Common myeloid progenitor, CD34-positive (primary cell): ENCODE results near the gene PTPN13.

ENCODE experiments used
- CTCF ChIA-PET: fragments of 350-600 bp; sonication (Branson Sonifier 250); formaldehyde crosslinking; loops from one replicate; lab custom pipeline; 2021; ENCODE audit warnings: antibody characterized with exemption; lab: Charles Lee
- POLR2A ChIA-PET: fragments of 350-600 bp; sonication (Branson Sonifier 250); formaldehyde crosslinking; loops from one replicate; lab custom pipeline; 2021; ENCODE audit warnings: antibody characterized with exemption; lab: Charles Lee
- DNase-seq, 3 donors: peaks; one replicate each; pipeline versions ENCODE4 v3.0.0 to v3.0.0-alpha.2; 2013
- H3K27ac ChIP-seq, 2 experiments: 1 replicate in 1 of 2; 2 replicates in 1 of 2; pipeline ENCODE4 v1.7.0; 2013; ENCODE audit warnings: inconsistent platforms in 2 of 2, low read length in 2 of 2, mild to moderate bottlenecking in 2 of 2, low read depth in 1 of 2, moderate library complexity in 1 of 2; ENCODE audit not compliant: severe bottlenecking in 2 of 2, insufficient read depth in 1 of 2, poor library complexity in 1 of 2
- H3K27me3 ChIP-seq, 5 experiments: replicated peaks in 2 of 5; 1 replicate in 3 of 5; 2 replicates in 2 of 5; pipeline versions ENCODE4 v1.6.1 to v1.7.0; 2013; ENCODE audit warnings: low read length in 4 of 5, mild to moderate bottlenecking in 2 of 5, moderate library complexity in 2 of 5, inconsistent platforms in 1 of 5; ENCODE audit not compliant: insufficient read depth in 5 of 5, control insufficient read depth in 4 of 5
- H3K36me3 ChIP-seq, 4 experiments: 1 replicate in 2 of 4; 2 replicates in 2 of 4; pipeline versions ENCODE4 v1.6.1 to v1.7.0; 2013; ENCODE audit warnings: low read length in 3 of 4, control low read depth in 1 of 4, mild to moderate bottlenecking in 1 of 4; ENCODE audit not compliant: control insufficient read depth in 4 of 4, insufficient read depth in 4 of 4
- H3K4me1 ChIP-seq, 4 experiments: 1 replicate in 3 of 4; 2 replicates in 1 of 4; pipeline versions ENCODE4 v1.6.1 to v1.7.1; 2013; ENCODE audit warnings: low read length in 3 of 4, mild to moderate bottlenecking in 3 of 4, control low read depth in 1 of 4, inconsistent platforms in 1 of 4, moderate library complexity in 1 of 4; ENCODE audit not compliant: control insufficient read depth in 4 of 4, insufficient read depth in 4 of 4; ENCODE audit errors: control extremely low read depth in 1 of 4
- H3K4me3 ChIP-seq, 7 experiments: 1 replicate in 4 of 7; 2 replicates in 3 of 7; pipeline versions ENCODE4 v1.5.1 to v1.7.0; 2013; ENCODE audit warnings: mild to moderate bottlenecking in 7 of 7, low read length in 6 of 7, moderate library complexity in 6 of 7, inconsistent platforms in 2 of 7, low read depth in 2 of 7, control low read depth in 1 of 7; ENCODE audit not compliant: insufficient read depth in 4 of 7, control insufficient read depth in 1 of 7; ENCODE audit errors: extremely low read depth in 1 of 7
- H3K9me3 ChIP-seq, 5 experiments: 1 replicate in 4 of 5; 2 replicates in 1 of 5; pipeline versions ENCODE4 v1.6.1 to v1.7.1; 2013; ENCODE audit warnings: low read length in 4 of 5, mild to moderate bottlenecking in 2 of 5, inconsistent platforms in 1 of 5, low read depth in 1 of 5, moderate library complexity in 1 of 5; ENCODE audit not compliant: control insufficient read depth in 4 of 5, insufficient read depth in 2 of 5; ENCODE audit errors: control extremely low read depth in 1 of 5
- WGBS: methylation state at CpG from one replicate; pipeline ENCODE4 v1.1.5; 2013; ENCODE audit not compliant: insufficient coverage; 5-methylcytosine and 5-hydroxymethylcytosine counted together

The PTPN13 gene

DNA sequence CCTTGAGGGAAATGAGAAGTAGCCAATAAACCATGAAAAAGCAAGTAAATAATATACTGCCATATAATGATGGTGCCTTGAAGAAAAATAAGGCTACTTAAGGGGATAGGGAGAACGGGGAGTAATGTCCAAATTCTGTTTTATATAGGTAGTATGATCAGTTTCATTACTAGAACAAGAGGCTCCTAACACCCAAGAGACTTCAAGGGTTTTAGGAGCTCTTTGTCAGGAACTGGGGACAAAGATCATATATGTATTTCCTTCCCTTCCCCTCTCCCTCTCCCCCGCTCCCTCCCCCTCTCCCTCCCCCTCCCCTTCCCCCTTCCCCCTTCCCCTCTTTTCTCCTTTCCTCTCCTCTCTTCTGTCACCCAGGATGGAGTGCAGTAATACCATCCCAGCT, 127.3 kb downstream of the PTPN13 start:
- no peak for DNase-seq
- CTCF ChIA-PET = no interaction called here
- H3K9me3 ChIP-seq = no peaks in the 10 kb centered on the region
- WGBS = no CpG with 5 or more reads among the region's 2 CpGs
- no peak overlapping the region for H3K4me3 ChIP-seq
- H3K27me3 ChIP-seq = no peaks in the 10 kb centered on the region
- no peak overlapping the region for H3K27ac ChIP-seq
- POLR2A ChIA-PET = interaction anchor here (0.6 kb wide), 1 partner anchor 24 kb away, joined by 3 read pairs; no protein-coding TSS in a partner anchor
- peaks cover 0 to 5% (median 0%) of the 10 kb centered on the region in 4 experiments for H3K36me3 ChIP-seq
- no peaks in the 10 kb centered on the region for H3K4me1 ChIP-seq

DNA sequence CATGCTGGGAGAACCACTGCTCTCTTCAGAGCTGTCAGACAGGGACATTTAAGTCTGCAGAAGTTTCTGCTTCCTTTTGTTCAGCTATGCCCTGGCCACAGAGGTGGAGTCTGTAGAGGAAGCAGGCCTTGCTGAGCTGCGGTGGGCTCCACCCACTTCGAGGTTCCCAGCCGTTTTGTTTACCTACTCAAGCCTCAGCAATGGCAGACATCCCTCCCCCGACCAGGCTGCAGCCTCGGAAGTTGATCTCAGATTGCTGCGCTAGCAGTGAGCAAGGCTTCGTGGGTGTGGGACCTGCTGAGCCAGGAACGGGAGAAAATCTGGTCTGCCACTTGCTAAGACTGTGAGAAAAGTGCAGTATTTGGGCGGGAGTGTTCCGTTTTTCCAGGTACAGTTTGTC, 136.2 kb downstream of the PTPN13 start:
- 100% methylated on average over 3 of the region's 10 CpGs for WGBS
- H3K9me3 ChIP-seq = no peaks in the 10 kb centered on the region
- no peak overlapping the region for H3K4me3 ChIP-seq
- DNase-seq = no peak
- ChIA-PET CTCF (no interaction called here), POLR2A (no interaction called here)
- no peaks in the 10 kb centered on the region for H3K27me3 ChIP-seq
- H3K27ac ChIP-seq = no peak overlapping the region
- H3K4me1 ChIP-seq = no peaks in the 10 kb centered on the region
- H3K36me3 ChIP-seq = peaks cover 0 to 3% (median 0%) of the 10 kb centered on the region in 4 experiments

DNA sequence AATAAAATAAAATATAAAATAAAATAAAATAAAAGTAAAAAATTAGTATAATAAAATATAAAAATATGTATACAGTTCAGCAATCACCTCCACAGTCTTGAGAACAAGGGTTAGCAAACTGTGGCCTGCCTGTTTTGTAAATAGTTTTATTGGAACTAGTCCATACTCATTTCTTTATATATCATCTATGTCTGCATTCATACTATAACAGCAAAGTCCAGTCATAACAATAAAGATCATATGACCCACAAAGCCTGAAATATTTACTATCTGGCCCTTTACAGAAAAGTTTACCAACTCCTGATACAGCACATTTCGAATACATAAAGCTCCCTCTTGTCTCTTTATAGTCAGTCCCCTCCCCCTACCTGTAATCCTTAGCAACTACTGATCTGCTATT, 143.1 kb downstream of the PTPN13 start:
- H3K4me3 ChIP-seq = no peak overlapping the region
- CTCF ChIA-PET = interaction anchor here (0.6 kb wide), 1 partner anchor 16 kb away, joined by 4 read pairs; no protein-coding TSS in a partner anchor

DNA sequence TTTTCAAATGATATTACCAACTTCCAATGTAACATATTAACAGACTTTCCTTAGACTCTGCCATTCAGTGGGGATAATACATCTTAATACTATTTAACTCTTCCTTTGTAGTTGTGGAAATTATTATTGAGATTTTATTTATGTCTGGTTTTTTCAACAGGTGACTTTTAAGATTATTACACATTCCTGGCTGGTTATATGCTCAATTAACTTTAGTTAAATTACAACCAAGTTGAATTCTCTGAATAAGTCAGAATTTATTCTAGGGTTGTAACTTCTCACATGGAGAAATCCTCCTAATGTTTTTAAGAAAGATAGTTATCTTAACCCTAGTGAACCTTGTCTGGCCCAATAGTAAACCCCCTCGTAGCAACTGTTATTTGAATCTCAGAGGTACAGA, 147.7 kb downstream of the PTPN13 start:
- CTCF ChIA-PET = no interaction called here
- POLR2A ChIA-PET = no interaction called here
- no peak for DNase-seq
- H3K9me3 ChIP-seq = peaks cover 0 to 11% (median 6%) of the 10 kb centered on the region in 5 experiments
- no peak overlapping the region for H3K4me3 ChIP-seq
- H3K27ac ChIP-seq = no peak overlapping the region
- no peaks in the 10 kb centered on the region for H3K4me1 ChIP-seq
- H3K36me3 ChIP-seq = peaks cover 0 to 2% (median 0%) of the 10 kb centered on the region in 4 experiments
- 82% methylated on average over 1 of the region's 1 CpG for WGBS
- H3K27me3 ChIP-seq = no peaks in the 10 kb centered on the region

More for the DNA sequence above, 143.1 kb downstream of the PTPN13 start:
- WGBS = 83% methylated on average over 1 of the region's 1 CpG
- H3K9me3 ChIP-seq = peaks cover 0 to 11% (median 6%) of the 10 kb centered on the region in 5 experiments
- POLR2A ChIA-PET = no interaction called here
- H3K27me3 ChIP-seq = no peaks in the 10 kb centered on the region
- DNase-seq = no peak
- peaks cover 0 to 3% (median under 1%) of the 10 kb centered on the region in 4 experiments for H3K36me3 ChIP-seq
- H3K27ac ChIP-seq = no peak overlapping the region
- H3K4me1 ChIP-seq = no peaks in the 10 kb centered on the region

DNA sequence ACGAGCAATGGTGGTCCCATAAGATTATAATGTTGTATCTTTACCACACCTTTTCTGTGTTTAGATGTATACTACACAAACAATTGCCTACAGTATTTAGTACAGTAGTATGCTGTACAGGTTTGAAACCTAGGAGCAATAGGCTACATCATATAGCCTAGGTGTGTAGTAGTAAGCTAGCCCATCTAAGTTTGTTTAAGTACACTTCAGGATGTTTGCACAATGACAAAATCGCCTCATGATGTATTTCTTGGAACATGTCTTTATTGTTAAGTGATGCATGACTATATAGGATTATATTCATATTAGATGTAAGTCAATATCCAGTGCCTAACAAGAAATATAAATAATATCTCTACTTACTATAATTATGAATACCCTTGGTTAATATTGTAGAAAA, 150.5 kb downstream of the PTPN13 start:
- no CpG with 5 or more reads among the region's 2 CpGs for WGBS
- CTCF ChIA-PET = no interaction called here
- no peak for DNase-seq
- no peaks in the 10 kb centered on the region for H3K4me1 ChIP-seq
- H3K27me3 ChIP-seq = no peaks in the 10 kb centered on the region
- POLR2A ChIA-PET = no interaction called here
- no peak overlapping the region for H3K4me3 ChIP-seq
- no peaks in the 10 kb centered on the region for H3K36me3 ChIP-seq
- H3K27ac ChIP-seq = no peak overlapping the region
- peaks cover 0 to 10% (median 6%) of the 10 kb centered on the region in 5 experiments for H3K9me3 ChIP-seq

DNA sequence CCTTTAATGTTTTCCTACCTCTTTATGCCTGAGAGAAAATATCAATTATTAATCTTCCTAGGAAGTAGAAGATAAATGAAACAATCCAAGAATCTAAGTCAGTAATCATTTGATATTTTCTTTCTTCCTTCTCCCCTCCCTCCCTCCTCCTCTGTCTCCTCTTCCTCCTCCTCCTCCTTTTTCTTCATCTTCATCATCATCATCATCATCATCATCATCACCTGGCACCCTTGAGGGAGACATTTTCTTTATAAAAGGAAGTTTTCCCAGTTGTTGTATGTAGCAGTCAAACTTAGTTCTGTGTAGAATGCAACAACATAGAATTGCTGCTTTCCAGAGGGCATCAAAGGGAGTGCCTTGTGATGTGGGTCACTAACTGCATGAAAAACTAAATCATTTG, 155.0 kb downstream of the PTPN13 start:
- ChIA-PET POLR2A (no interaction called here), CTCF (no interaction called here)
- no peaks in the 10 kb centered on the region for H3K9me3 ChIP-seq
- no peaks in the 10 kb centered on the region for H3K27me3 ChIP-seq
- H3K27ac ChIP-seq = no peak overlapping the region
- no peak overlapping the region for H3K4me3 ChIP-seq
- no peaks in the 10 kb centered on the region for H3K4me1 ChIP-seq
- peaks cover 0 to 9% (median 0%) of the 10 kb centered on the region in 4 experiments for H3K36me3 ChIP-seq
- DNase-seq = no peak

DNA sequence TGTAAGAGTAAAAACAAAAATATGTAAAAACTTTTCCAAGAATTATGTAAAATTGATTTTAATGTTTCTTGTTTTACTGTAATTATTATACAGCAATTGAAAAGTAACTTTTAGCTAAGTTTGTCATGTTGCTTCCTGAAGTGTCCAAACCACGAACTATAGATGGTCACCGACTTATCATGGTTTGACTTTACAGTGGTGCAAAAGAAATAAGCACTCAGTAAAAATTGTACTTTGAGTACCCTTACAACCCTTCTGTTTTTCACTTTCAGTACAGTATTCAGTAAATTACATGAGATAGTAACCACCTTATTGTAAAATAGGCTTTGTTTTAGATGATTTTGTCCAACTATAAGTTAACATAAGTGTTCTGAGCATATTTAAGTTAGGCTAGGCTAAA, 161.3 kb downstream of the PTPN13 start:
- ChIA-PET POLR2A (no interaction called here), CTCF (no interaction called here)
- H3K27me3 ChIP-seq = no peaks in the 10 kb centered on the region
- no peaks in the 10 kb centered on the region for H3K4me1 ChIP-seq
- H3K27ac ChIP-seq = no peak overlapping the region
- DNase-seq = peak in 2 of 3 donors; percentile 1 to 12
- no peak overlapping the region for H3K4me3 ChIP-seq
- 80% methylated on average over 1 of the region's 2 CpGs for WGBS
- no peaks in the 10 kb centered on the region for H3K9me3 ChIP-seq
- peaks cover 0 to 8% (median 0%) of the 10 kb centered on the region in 4 experiments for H3K36me3 ChIP-seq
